Neutrophil (primary cell): Measurements from ENCODE around the gene TATDN3.

Experiments used
- H3K27ac ChIP-seq: fragments of 200-600 bp; sonication (generic); 2 replicates; pipeline ENCODE4 v1.5.1; 2016; ENCODE audit warnings: mild to moderate bottlenecking, moderate library complexity
- H3K27me3 ChIP-seq: fragments of 200-600 bp; sonication (generic); 2 replicates; pipeline ENCODE4 v1.6.0; 2016; ENCODE audit warnings: mild to moderate bottlenecking
- H3K36me3 ChIP-seq: fragments of 200-600 bp; sonication (generic); 2 replicates; pipeline ENCODE4 v1.5.1; 2017
- H3K4me1 ChIP-seq, 2 experiments: fragments of 200-600 bp in 1 of 2; sonication (generic) in 1 of 2; 1 replicate in 1 of 2; 2 replicates in 1 of 2; pipeline versions ENCODE4 v1.5.1 to v1.6.1; 2013 to 2016; ENCODE audit warnings: low read depth in 1 of 2, low read length in 1 of 2, mild to moderate bottlenecking in 1 of 2, moderate library complexity in 1 of 2; ENCODE audit not compliant: control insufficient read depth in 1 of 2, insufficient read depth in 1 of 2
- H3K4me3 ChIP-seq, 2 experiments: fragments of 200-600 bp in 1 of 2; sonication (generic) in 1 of 2; 1 replicate in 1 of 2; 2 replicates in 1 of 2; pipeline ENCODE4 v1.5.1; 2013 to 2016; ENCODE audit warnings: low read depth in 1 of 2, low read length in 1 of 2, mild to moderate bottlenecking in 1 of 2, moderate library complexity in 1 of 2
- H3K9me3 ChIP-seq: fragments of 200-600 bp; sonication (generic); 2 replicates; pipeline ENCODE4 v1.5.1; 2016
- TF ChIP-seq, protein P1 (sequence below): fragments of 200-600 bp; sonication (generic); IDR thresholded peaks from 2 replicates; pipeline ENCODE4 v1.5.1; 2016; ENCODE audit warnings: antibody characterized with exemption

TATDN3 gene

DNA sequence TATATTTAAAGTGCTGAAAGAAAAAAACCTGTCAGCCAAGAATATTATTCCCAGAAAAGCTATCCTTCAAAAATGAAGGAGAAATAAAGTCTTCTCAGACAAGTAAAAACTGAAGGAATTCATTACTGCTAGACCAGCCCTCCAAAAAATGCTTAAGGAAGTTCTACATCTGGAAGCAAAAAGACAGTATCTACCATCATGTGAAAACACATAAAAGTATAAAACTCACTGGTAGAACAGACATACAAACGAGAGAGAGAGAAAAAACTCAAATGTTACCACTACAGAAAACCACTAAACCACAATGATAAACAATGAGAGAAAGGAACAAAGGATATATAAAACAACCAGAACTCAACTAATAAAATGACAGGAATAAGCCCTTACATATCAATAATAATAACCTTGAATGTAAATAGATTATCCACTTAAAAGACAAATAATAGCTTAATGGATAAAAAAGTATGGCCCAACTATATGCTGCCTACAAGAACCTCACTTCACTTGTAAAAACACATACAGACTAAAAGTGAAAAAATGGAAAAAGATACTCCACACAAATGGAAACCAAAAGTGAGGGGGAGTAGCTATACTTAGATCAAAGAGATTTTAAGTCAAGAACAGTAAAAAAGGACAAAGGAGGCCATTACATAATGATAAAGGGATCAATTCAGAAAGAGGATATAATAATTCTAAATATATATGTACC is 22.1 kb upstream of the TATDN3 start:
- Histone ChIP-seq H3K4me1 (peaks cover 4% of the 10 kb centered on the region in 2 experiments), H3K27me3 (no peaks in the 10 kb centered on the region), H3K9me3 (no peaks in the 10 kb centered on the region), H3K27ac (no peak overlapping the region), H3K36me3 (no peaks in the 10 kb centered on the region), H3K4me3 (no peak overlapping the region)
- TF ChIP-seq, protein P1, sequence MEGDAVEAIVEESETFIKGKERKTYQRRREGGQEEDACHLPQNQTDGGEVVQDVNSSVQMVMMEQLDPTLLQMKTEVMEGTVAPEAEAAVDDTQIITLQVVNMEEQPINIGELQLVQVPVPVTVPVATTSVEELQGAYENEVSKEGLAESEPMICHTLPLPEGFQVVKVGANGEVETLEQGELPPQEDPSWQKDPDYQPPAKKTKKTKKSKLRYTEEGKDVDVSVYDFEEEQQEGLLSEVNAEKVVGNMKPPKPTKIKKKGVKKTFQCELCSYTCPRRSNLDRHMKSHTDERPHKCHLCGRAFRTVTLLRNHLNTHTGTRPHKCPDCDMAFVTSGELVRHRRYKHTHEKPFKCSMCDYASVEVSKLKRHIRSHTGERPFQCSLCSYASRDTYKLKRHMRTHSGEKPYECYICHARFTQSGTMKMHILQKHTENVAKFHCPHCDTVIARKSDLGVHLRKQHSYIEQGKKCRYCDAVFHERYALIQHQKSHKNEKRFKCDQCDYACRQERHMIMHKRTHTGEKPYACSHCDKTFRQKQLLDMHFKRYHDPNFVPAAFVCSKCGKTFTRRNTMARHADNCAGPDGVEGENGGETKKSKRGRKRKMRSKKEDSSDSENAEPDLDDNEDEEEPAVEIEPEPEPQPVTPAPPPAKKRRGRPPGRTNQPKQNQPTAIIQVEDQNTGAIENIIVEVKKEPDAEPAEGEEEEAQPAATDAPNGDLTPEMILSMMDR = no peak

DNA sequence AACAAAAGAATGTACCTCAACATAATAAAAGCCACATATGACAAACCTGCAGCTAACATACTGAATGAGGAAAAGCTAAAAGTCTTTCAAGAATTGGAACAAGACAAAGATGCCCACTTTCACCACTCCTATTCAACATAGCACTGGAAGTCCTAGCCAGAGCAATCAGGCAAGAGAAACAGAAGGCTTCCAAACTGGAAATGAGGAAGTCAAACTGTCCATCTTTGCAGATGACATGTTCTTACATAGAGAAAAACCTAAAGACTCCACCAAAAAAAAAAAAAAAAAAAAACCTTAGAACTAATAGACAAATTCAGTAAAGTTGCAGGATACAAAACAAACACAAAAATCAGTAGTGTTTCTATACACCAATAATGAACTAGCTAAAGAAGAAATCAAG is 20.4 kb upstream of the TATDN3 start:
- Histone ChIP-seq H3K27ac (no peak overlapping the region), H3K4me1 (peaks cover 6 to 9% of the 10 kb centered on the region in 2 experiments), H3K9me3 (no peaks in the 10 kb centered on the region), H3K4me3 (no peak overlapping the region), H3K27me3 (no peaks in the 10 kb centered on the region), H3K36me3 (no peaks in the 10 kb centered on the region)
- TF ChIP-seq, protein P1 = no peak

DNA sequence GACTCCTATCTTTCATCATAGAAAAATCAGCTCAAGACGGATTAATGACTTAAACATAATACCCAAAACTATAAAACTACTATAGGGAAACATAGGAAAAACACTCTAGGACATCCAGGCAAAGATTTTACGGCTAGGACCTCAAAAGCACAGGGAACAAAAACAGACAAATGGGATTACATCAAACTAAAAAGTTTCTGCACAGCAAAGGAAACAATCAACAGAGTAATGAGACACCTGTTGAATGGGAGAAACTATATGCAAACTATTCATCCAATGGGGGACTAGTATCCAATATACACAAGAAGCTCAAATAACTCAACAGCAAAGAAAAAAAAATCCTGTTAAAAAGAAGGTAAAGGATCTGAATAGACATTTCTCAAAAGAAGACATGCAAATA is 18.7 kb upstream of the TATDN3 start:
- no peaks in the 10 kb centered on the region for H3K27me3 ChIP-seq
- TF ChIP-seq, protein P1 = no peak
- H3K4me1 ChIP-seq = peaks cover 6 to 9% of the 10 kb centered on the region in 2 experiments
- no peaks in the 10 kb centered on the region for H3K36me3 ChIP-seq
- no peak overlapping the region for H3K27ac ChIP-seq
- no peak overlapping the region for H3K4me3 ChIP-seq
- no peaks in the 10 kb centered on the region for H3K9me3 ChIP-seq

DNA sequence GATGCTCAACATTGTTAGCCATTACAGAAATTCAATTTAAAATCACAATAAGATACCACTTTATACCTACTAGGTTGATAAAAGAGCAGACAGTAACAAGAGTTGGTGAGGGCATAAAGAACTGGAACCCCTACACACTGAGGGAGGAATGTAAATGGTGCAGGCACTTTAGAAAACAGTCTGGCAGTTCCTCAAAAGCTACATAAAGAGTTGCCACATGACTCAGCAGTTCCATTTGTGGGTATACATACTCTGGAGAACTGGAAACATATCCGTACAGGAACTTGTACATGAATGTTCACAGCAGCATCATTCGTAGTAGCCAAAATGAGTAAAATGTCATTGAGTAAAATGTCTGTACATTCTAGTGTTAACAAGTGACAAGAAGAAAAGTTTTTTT is 17.1 kb upstream of the TATDN3 start:
- no peak overlapping the region for H3K4me3 ChIP-seq
- H3K27ac ChIP-seq = peak overlapping the region; percentile 26
- no peaks in the 10 kb centered on the region for H3K36me3 ChIP-seq
- H3K9me3 ChIP-seq = no peaks in the 10 kb centered on the region
- TF ChIP-seq, protein P1 = no peak
- H3K4me1 ChIP-seq = peaks cover 6 to 9% of the 10 kb centered on the region in 2 experiments
- no peaks in the 10 kb centered on the region for H3K27me3 ChIP-seq

DNA sequence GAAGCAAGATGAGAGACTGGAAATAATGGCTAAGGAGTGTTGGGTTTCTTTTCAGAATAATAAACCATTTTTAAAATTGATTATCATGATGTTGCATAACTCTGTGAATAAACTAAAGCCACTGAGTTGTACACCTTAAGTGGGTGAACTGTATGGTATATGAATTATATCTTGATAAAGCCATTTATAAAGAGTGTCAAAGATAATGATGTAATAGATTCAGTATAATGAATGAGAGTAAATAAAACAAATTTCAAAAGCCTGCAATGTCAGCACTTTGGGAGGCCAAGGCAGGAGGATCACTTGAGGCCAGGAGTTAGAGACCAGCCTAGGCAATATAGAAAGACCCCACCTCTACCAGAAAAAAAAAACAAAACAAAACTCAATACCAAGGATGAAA is 16.5 kb upstream of the TATDN3 start:
- no peaks in the 10 kb centered on the region for H3K36me3 ChIP-seq
- TF ChIP-seq, protein P1 = no peak
- no peak overlapping the region for H3K27ac ChIP-seq
- peaks cover 6 to 9% of the 10 kb centered on the region in 2 experiments for H3K4me1 ChIP-seq
- no peaks in the 10 kb centered on the region for H3K9me3 ChIP-seq
- H3K4me3 ChIP-seq = no peak overlapping the region
- no peaks in the 10 kb centered on the region for H3K27me3 ChIP-seq
